EH (cell line): ENCODE data around the gene SLC25A21.
A peak's percentile ranks its signal among the peaks of the same experiment; 100 is the strongest.
"Not testable (repeated sequence)": the region's sequence is repeated elsewhere in the genome, so short reads cannot be mapped to it uniquely, and the experiment has no call there.

Experiments
- DNase-seq: peaks from one replicate; pipeline ENCODE4 v3.0.0-alpha.2; 2015; ENCODE audit warnings: low read depth

SLC25A21 gene

DNA sequence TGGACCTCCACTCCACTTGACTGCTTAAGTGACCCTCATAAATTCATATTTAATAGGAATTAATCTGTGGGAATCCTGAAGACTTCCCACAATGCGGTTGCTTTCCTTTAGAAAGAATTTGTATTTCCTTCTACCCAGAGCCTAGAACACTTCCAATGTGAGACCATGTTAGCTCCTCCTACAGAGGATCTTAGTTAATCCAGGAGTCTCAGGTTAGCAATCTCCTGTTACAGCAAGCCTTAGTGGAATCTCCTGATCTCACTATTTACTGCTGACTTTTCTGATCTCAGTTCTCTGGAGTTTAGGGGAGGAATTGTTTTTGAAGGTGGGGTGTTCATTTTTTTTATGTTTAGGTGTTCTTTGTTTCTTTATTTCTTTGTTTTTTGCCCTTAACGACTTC is 186.0 kb downstream of the SLC25A21 start:
- DNase-seq = no peak

DNA sequence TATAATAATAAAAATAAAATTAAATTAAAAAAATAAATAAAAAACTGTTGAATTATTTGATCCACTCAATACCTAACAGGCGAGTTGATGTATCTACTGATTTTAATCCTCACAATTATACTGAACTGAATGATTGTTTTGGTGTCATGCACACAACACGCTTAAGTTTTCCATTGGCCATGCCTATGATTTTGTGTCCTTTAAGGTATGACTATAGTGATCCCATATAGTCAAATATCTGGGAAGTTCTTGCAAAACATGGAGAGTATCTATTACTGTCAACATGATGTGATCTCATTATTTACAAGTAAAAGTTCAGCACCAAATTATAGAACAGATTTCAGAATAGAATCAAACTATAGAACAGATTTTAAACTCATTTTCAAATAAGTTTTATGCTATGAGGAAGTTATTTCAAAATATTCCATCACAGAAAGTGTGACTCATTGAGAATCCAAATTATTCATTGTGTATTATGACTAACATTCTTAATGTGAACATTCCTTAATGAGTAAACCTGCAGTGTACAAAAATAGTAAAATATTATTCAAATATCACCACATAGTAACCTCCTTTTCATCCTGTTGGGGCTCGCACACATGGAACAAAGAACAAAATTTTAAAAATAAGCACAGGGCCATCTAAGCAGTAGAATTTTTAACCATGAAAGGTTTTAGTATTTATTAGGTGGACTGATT is 190.4 kb downstream of the SLC25A21 start:
- peak; percentile 74 for DNase-seq

DNA sequence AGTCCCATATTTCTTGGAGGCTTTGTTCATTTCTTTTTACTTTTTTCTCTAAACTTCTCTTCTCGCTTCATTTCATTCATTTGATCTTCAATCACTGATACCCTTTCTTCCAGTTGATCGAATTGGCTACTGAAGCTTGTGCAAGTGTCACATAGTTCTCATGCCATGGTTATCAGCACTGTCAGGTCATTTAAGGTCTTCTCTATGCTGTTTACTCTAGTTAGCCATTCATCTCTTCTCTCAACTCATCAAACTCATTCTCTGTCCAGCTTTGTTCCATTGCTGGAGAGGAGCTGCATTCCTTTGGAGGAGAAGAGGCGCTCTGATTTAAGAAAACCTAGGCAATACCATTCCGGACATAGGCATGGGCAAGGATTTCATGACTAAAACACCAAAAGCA is 192.0 kb downstream of the SLC25A21 start:
- not testable (repeated sequence) for DNase-seq

DNA sequence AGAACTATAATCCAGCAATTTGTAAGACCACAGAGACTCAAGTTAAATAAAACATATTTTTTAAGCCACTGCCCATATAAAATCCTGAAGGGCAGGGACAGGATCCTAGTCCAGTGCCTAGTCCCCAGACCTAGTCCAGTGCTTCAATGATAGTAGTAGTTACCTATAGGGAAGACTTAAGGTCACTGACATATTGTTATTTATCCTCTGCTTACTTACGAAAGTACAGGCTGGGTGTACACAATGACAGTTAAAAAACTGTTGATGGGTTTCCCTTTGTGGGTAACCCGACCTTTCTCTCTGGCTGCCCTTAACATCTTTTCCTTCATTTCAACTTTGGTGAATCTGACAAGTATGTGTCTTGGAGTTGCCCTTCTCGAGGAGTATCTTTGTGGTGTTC is 192.5 kb downstream of the SLC25A21 start:
- DNase-seq = no peak

DNA sequence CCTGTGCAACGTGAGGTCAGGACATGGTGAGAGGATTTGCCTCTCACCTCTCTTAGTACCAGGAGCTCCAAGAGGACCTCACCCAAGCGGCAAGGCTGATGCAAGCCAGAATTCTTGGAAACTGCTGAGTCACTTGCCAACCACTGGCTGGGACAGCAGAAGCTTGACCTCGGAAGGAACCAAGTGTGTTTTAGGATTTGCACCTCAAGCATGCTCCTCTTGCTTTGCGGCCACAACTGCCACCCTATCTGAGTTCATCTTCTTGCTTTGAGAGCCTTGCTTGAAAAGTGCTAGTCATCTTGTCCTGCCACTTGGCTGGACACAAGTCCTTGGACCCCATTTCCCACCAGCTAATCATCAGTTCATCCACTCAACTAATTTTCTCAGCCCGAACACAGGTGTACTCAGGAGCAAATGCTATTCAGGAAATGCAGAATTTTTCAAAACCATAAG is 195.8 kb downstream of the SLC25A21 start:
- peak; percentile 65 for DNase-seq

DNA sequence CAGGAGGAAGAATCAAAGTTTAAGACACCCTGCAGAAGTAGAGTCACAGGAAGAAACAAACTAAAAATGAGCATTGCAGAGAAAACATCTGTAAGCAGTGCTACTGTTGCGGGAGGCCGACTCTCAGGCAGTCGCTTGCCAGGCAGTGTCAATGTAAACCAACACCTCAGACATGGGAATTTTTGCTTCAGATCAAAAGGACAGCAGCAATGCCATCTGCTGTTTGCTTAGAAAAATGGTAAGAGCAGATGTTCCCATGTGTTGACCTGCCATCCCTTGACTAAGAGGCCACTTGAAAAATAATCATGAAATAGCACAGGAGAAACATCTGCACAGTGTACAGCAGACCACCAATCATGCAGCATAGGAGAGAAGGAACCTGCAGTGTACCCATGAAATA is 196.6 kb downstream of the SLC25A21 start:
- DNase-seq = peak; percentile 44

DNA sequence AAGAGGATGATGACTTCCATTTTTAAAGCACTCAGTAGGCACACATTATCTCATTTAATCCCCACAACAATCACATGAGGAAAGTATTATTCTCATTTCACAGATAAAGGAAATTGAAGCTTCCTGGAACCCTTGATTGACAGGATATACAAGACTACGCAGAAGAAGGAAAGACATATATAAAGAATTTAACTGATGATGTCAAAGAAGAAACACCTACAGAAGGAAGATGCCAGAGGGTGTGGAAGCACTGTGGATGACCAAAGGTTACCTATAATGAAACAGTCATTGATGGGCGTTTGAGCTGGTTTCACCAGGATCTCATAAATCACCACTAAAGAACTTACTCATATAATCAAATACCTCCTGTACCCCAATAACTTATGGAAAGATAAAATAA is 197.4 kb downstream of the SLC25A21 start:
- no peak for DNase-seq

DNA sequence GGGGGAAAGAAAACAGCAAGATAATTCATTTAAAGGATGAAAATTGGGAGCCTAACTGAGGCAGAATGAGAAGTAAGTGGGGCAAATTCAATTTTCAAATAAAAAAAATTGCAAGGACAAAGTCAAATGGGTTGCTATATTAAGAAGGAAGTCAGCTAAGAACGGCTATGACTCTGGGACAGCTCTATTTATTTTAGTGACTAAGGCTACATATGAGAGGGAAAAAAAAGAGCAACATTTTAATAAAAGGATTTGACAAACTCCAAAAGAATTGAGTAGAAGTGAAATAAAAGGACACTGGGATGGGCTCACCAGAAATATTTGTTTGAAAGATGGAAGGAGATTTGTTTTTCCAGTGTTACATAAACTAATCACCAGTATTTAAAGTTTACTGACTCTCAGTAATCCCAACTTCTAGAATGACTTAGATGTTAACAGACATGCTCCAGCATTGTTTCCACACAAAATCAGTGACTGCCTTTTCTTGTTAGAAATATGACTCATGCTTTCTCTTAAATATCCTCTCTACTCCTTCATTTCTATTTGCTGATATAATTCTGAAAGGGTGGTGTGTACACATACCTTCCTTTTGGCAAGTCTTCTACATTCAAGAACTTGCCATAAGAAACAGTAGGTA is 198.5 kb downstream of the SLC25A21 start:
- DNase-seq = peak; percentile 80

DNA sequence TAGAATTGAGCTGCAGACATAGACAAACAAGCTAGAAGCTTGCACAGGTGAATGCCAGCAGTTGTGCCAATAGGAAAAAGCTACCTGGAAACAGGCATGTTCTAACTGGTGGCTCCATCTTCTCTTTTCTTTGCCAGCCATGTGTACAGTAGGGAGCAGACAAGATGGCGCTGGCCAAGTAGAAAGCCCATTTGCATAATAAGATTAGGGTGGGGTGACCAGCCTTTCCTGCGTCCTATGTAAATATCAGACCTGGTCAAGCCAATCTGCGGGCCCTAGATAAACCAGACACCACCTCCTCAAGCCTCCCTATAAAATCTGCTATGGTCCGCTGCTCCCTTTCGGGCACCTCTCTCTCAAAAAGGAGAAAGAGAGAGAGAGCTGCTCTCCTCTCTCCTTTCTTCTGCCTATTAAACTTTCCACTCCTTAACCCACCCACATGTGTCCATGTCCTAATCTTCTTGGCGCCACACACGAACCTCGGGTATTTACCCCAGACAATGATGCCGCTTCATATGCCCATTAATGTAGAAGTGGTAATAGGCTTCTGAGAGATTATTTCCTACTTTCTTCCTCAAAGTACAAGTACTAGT is 201.0 kb downstream of the SLC25A21 start:
- no peak for DNase-seq

DNA sequence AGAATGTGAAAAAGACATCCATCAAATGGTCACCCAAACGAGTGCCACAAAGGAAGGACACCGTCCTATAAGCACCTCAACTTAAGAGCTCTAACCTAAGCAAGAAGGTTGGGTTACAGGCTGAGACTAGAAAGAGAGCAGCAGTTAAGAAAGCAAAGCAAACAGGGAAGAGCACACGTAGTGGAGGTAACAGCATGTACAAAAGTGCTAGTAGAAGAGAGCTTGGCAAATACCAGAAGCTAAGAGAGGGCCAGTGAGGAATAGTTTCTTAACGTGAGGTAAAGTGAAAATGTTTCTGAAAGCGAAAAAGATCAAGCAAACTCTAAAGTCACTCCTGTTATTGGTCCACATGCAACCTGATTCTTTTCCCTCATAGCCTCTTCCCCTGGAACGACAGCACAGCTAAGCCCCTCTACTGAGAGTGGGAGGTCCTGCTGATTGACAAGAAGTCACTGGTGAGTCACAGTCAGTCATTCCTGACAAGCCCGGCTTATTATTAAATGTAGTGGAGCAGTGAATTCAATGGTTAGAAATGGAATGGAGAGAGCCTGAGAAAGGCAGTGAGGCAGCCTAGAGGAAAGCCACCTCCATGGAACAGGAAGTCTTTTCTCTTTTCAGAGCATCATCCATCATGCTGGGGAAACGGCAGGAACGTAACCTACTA is 204.4 kb downstream of the SLC25A21 start:
- no peak for DNase-seq

DNA sequence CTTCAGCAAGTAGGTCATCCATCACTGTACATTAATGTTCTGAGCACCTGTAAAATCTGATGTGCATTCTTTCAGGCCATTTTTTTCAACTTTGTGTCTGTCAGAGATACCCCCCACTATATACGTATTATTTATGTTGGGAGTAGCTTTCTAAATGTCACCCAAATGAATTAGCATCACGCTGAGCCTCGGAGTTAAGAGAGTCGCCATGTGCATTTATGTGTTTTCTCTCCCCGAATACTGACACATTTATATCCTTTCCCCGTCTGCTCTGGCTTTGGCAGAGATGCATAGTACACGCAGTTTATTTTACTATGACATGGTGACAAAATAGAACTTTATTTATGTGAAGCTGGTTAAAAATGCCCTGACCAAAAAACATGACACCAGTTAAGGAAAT is 216.4 kb downstream of the SLC25A21 start:
- DNase-seq = no peak

DNA sequence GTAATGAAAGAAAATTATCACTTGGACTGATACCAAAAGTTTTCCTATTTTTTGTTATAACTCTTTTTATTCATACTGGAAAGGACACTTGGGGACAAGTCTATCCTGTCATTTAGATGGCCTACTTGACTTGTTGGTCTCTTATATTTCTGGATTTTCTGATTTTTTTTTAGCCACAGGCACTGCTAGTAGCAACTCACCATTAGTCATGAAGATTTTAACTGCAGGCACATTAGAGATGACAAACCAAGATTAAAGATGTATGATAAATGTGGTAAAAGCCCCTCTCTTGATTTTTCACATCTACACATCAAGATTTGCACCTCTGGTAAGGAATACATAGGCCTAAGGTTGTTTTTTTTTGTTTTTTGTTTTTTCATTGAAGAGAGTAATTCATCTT is 217.0 kb downstream of the SLC25A21 start:
- DNase-seq = peak; percentile 46

DNA sequence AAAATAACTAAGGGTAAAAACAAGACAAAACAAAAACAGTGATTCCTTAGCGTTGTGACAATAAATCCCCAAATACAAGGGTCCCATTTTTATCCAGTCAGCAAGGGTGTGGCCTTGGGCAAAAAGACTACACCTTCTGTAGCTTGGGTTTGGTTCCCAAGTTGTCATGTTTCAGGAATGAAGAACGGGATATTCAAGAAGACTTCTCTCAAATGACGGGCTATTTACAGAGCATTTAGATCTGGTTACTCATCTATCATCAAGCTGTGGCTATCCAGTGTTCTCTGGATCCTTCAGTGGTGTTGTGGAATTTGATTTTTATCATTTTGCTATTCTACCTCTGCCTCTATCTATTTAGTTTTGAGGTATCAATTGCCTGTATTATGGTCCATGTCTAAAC is 219.7 kb downstream of the SLC25A21 start:
- DNase-seq = peak; percentile 92

DNA sequence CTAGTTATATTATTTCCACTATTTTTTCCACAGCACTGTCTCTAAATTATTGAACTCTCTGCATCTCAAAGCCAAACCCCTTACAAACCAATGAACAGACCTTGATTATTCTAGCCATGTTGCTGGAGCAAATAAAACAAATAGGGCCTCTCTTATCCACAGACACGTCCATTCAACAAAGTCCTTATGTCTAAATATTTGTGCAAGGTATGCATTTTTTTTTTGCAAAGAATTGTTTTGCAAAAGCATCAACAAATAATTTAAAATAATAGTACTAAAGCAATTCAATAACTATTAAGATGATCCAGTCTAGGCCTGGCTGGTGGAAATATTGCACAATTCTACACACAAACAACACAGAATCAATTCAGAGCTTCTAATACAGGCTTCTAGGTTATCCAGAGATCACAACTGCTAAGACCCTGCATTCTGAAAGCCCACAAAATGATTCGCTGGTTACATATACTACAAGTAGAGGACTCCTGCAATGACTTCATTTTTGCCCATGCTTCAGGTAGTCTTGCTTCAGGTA is 221.0 kb downstream of the SLC25A21 start:
- DNase-seq = no peak

DNA sequence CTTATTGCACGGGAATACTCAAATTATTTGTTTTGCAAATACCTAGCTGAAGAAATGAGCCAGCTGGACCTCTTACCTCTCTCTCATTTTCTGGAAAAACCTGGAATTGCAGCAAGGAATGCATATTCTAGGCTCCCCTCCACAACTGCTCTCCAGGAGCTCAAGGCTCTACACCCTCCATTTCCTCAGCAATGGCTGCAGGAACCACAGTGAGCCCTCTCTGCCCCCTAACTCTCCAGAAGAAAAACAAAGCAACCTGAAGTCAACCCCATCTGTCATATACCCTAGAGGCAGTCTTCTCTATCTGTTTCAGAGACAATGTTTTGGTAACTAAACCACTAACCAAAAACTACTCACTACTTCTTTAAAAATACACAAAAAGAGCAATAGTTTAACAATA is 221.6 kb downstream of the SLC25A21 start:
- peak; percentile 40 for DNase-seq

DNA sequence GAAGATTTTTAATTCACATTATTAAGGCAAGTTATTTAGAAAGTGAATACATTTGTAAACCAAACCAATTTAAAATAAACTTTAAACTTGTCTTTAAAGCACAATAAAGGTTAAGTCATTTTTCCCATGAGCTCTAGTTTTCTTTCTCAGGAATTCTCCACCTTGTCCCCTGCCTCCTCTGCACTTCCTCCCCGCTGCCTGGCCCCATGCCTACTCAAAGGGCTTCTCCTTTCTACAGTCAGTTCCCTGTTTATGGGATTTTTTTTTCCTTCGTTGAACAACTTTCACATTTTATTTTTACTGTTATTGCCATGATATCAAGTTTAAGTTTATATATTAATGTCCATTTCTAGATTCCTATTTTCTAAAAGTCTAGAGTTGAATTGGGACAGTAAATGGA is 223.0 kb downstream of the SLC25A21 start:
- no peak for DNase-seq

DNA sequence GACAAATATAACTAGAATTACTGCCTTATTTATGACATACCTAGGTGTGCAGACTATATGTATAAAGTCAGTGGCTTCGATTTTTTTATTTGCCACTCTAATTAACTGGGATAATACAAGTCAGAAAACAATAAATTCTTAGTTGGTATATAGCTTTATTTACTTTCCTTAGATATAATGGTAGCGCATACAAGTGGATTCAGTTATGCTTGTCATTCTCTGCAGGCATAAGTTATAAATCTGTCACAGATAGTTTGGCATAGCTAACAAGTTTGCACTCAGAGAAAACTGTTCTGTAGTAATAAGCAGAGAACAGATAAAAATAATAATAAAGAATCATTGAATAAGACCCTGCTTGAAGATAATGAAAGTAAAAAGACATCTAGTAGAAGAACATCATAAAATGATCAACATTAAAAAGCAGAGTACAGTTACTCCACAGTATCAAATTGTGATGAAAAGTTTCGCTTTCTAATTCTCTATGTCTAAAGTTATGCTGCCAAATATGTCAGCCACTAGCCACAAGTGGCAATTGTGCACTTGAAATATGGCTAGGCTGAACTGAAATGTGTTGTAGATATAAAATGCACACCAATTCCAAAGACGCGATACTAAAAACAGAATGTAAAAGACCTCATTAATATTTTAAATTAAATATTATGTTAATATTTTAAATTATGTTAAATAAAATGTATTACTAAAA is 224.1 kb downstream of the SLC25A21 start:
- DNase-seq = no peak

DNA sequence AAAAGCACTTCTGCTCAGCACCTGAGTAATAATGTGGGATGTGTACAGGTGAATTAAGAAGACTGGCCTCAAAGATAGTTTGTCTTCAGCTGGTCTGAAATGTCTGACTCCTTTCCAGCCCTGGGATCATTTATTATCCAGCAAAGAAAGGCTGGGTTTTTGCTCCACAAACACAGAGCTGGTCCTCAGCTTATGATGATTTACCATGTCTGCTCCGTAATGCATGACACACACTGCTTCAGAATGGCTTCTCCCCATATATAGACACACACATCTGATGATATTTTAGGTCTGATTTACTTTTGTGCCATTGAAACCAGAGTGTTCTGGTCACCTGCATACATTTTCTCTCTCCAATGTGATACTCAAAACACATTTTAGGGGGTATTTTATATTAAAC is 225.0 kb downstream of the SLC25A21 start:
- DNase-seq = no peak

DNA sequence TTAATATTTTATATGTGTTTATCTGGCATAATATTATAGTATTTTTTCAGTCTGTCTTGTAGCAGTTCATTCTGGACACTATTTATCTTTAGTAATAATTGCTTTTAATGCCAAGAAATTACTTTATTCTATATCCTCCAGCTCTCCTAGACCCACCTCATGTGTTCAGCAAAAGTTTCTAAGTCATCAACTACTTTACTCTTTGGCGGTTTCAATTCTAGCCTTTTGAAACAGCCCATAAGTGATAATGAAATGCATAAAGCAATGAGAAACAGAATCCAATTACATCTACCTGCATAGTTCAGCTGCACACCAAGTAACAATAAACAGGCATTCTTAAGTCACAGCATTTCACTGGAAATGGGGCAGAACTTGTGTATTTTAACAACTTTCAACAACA is 225.5 kb downstream of the SLC25A21 start:
- DNase-seq = no peak

DNA sequence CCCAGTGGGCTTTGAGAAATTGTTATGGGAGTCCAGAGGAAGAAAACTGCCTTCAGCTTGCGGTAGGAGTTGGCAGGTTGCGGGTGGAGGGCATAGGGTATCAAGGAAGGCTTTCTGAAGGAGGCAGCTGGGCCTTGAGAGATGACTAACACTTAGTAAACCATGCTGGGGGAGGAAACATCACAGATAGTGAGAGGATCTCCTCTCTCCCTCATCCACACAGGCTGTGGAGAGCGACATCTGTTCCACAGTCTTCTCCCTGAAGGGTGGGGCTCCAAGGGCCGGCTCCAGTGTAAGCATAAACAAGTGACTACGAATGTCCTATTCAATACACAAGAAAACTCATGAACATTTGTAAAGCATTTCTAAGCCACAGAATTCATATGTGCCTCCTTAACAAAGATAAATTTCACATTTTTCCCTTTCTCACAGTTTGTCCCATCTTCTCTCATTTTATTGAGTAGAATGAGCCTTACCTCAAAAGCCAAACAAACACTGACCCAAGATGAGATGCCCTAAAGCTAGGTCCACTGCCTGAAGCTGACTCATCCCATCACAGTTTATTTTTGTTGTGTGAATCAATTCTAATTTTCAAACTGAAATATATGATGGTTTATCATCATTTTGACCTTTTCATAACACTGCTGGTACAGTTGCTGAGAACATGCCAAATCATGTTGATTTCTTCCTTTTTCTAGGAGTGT is 227.9 kb downstream of the SLC25A21 start:
- peak; percentile 83 for DNase-seq

DNA sequence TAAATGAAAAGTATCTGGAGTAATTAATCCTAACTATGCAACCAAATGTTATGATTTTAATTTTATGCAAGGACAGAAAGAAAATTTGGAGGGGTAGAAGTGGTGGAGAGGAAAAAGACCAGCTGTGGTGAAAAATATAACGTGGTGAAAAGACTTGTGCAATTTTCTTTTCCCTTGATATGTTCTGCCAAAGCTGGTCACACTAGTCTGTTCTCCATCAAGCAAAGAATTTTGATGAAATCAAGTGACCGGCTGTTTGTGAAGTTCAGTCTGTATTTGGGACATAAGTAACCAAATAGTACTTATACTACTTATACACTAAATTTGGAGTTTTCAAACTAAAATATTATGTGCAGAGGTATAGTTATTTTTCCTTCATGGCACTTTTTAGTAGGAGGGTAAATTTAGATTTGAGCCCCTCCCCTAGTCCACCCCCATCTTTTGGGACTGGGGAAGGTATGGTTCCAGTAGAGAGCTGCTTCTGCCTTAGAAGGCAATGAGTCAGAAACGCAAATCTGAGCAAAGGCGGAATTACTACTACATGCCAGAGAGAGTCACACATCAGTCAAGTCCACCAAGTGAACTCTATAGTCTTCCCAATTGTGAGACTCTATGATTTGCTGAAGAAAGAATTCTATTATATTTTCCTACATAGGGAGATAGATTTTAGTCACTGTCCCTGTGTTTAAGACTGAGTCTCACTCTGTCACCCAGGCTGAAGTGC is 229.7 kb downstream of the SLC25A21 start:
- peak; percentile 55 for DNase-seq
